IPS DF 4.7 (cell line): ENCODE measurements around the gene FOXJ1.

Experiments
- DNase-seq: peaks from one replicate; pipeline ENCODE4 v3.0.0-alpha.2; 2013; ENCODE audit warnings: low spot score; ENCODE audit errors: extremely low read depth

FOXJ1 gene

DNA sequence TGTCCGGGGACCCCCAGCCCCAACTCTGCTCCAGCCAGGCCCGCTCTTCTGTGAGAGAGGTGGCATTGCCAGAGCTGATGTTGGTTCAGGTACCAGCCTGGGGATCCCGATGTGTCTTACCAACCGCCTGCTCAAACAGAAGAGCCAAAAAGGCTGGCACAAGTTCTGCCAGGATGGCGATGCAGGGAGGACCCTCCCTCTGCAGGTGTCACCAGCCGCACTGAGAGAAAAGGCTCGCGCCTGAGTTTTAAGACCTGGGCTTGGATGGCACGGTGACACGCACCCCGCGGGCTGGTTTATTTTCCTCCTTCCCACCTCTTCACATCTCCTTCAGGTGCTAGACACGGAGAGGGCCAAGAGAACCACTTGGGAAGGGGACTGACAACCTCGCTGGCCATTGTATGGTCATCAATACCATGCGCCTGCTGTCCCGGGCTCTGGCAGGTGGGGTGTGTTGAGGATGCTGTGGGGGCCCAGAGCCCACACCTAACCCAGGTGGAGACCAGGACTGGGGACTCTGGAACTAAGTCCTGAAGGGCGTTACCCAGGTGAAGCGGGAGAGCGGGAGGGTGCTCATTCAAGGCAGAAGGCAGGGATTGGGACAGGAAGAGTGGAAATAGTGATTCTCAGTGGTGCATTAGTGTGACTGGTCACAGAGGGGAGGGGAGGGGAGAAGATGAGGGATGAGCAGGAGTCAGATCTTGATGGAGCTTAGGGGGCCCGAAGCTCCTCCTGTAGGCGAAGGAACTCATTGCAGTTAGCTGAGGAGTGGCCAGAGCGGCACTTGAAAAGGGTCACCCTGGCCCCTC, 16.3 kb downstream of the FOXJ1 start:
- DNase-seq, result no peak

DNA sequence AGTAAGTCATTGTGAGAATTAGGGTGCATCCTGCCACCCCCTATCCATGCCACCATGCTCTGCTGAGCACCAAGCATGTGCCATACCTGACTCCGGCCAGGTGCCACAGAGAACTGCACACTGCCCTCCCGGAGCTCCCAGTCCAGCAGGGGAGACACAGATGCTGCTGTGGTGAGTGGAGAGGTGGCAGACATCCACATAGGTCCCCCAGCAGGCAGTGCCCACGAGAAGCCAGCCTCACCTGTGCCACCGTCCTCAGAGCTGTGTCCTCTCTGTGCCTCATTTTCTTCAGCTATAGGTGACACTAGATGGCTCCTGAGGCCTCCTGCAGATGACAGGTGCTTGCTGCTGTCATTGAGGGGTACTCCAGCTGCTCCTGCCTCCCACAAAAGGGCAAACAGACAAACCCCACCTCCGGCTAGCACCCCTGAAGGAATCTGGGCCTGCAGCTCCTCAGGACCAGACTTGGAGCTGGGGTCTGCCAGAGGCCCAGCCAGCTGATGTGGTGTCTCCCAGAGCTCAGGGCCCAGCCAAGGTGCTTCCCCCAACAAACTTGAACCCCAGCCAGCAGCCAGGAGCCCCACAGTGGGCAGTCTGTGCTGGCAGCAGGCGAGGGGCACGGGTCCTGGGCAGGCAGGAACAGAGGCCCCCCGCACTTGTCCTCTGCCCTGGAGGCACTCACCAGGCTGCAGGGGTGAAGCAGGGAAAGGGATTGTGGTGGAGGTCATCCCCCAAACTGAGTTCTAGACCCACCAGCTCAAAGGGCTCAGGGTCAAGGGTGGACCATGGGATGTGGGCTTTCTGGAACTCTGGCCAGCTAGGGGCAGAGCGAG, 17.1 kb downstream of the FOXJ1 start:
- no peak for DNase-seq

GRCh38 chr17:76123191-76123499, 17.9 kb downstream of the FOXJ1 start:
- no peak for DNase-seq

- DNase-seq, result no peak
Observed at GRCh38 chr17:76122431-76123190, 18.4 kb downstream of the FOXJ1 start.

DNA sequence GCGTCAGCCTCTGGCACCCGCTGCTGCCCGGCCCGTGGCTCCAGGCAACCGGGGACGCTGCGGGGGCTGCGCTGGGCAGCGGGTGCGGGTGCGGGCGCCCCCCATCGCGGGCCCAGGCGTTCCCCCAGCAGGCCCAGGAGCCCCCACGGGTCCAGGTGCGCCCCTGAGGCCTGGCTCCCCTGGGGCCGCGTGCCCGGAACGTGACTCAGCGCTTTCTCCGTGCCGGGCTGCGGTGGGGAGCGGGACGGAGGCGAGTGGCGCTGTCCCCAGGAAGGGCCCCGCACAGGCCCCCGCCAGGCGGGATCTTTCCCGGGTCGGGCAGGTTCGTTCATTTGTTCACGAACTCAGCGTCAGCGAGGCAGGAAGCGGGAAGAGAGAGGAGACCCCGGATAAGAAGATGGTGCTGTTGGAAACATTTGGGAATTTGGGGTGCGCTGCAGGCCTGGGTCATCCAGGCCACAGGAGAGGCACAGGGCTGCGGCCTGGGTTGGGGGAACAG, 19.1 kb downstream of the FOXJ1 start:
- no peak for DNase-seq

- DNase-seq, result no peak
Observed at GRCh38 chr17:76120658-76121008, 20.4 kb downstream of the FOXJ1 start.

DNA sequence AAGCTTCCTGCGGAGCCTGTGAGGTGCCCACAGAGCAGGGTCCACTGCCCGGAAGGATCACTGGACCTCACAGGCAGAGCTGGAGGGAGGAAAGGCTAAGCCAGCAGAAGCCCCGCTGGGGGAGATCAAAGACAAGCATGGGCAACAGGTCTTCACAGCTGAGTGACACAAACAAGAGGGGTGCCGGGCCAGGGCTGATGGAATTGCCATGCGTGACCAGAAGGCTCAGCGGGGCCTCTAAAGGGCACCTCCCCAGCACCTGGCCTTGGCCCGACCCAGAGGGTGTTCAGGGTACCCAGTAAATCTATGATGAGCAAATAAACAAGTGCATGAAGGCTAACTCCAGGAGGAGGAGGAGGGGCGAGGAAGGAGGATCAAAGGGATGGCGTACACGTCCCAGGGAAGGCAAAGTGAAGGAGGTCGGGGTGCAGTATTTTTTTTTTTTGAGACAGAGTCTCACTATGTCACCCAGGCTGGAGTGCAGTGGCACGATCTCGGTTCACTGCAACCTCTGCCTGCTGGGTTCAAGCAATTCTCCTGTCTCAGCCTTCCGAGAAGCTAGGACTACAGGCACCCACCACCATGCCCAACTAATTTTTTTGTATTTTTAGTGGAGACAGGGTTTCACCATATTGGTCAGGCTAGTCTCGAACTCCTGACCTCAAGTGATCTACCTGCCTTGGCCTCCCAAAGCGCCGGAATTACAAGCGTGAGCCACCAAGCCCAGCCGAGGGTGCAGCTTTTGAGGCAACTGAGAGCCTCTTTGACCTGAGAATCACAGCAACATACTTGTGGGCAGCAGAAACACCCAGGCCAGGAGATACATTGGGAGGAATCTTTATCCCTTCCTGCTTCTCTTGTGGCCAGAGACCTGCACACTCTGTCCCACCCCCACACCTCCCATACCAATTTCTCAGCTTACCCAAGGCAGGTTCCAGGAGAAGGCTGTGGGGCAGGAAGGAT, 21.4 kb downstream of the FOXJ1 start:
- DNase-seq, result no peak

DNA sequence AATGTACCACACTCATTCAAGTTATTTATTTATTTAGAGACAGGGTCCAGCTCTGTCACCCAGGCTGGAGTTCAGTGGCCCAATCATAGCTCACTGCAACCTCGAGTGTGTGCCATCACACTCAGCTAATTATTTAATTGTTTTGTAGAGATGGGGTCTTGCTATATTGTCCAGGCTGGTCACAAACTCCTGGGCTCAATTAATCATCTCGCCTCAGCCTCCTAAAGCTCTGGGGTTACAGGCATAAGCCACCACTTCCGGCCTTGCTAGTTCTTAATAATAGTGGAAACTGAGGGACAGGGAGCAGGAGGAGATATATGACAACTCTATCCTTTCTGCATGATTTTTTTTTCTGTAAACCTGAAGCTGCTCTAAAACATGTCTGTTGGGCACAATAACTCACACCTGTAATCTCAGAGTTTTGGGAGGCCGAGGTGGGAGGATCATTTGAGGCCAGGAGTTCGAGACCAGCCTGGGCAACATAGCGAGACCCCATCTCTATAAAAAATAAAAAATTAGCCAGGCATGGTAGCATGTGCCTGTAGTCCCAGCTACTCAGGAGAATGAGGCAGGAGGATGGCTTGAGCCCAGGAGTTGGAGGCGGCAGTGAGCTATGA, 25.8 kb downstream of the FOXJ1 start:
- DNase-seq, result no peak

DNA sequence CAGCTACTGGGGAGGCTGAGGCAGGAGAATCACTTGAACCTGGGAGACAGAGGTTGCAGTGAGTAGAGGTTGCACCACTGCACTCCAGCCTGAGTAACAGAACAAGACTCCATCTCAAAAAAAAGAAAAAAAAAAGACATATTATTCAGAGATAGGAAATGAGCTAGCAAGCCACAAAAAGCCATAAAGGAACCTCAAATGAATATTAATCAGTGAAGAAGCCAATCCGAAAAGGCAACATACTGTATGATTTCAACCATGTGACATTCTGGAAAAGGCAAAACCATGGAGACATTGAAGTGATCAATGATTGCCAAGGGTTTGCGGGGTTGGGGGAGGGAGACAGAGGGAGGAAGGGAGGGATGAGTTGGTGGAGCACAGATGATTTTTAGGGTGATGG, 29.1 kb downstream of the FOXJ1 start:
- no peak for DNase-seq

DNA sequence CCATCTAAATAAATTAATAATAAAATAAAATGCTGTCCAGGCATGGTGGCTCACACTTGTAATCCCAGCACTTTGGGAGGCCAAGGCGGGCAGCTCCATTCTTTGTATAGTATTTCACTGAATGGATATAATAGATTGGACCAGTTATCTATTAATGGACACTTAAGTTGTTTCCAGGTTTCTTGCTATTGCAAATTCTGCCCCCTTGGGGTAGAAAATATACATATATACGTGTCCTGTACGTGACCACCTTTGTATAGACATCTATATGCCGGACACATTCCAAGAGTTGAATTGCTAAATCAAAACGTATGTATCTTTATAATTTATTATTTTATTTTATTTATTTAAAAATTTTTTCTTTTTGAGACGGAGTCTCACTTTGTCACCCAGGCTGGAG, 33.5 kb downstream of the FOXJ1 start:
- no peak for DNase-seq

DNA sequence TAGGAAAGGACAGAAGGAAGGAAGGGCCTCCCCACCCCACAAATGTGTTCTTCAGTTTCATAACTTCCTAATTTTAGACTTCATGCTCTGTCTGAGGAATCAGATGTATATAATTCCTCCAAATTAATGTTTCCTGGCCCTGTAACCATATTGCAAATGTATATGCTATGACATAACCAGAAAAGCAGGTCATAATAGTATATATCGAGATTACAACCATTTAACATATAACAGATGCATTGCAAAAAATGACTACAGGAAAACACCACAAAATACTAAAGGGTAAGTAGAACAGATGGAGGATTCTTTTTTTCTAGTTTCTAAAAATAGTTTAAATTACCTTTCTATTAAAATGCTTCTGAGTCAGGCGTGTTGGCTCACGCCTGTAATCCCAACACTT, 34.3 kb downstream of the FOXJ1 start:
- no peak for DNase-seq

DNA sequence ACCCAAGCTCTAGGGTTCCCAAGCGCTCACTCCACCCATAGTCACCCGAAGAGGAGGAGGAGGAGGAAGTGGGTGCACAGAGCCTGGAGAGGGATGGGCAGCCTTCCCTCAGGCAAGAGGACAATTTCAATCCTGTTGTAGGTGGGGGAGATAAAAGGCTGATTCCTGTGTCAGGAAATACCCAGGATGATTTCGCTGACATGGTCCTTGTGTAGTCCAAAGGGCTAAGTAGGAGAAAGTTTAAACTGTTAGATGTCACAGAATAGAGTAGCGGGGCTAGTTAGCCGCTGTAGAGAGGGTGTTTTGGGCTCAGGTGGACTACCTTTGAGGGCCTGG, 36.2 kb downstream of the FOXJ1 start:
- no peak for DNase-seq

- no peak for DNase-seq
Observed at GRCh38 chr17:76104140-76104895, 36.7 kb downstream of the FOXJ1 start.

DNA sequence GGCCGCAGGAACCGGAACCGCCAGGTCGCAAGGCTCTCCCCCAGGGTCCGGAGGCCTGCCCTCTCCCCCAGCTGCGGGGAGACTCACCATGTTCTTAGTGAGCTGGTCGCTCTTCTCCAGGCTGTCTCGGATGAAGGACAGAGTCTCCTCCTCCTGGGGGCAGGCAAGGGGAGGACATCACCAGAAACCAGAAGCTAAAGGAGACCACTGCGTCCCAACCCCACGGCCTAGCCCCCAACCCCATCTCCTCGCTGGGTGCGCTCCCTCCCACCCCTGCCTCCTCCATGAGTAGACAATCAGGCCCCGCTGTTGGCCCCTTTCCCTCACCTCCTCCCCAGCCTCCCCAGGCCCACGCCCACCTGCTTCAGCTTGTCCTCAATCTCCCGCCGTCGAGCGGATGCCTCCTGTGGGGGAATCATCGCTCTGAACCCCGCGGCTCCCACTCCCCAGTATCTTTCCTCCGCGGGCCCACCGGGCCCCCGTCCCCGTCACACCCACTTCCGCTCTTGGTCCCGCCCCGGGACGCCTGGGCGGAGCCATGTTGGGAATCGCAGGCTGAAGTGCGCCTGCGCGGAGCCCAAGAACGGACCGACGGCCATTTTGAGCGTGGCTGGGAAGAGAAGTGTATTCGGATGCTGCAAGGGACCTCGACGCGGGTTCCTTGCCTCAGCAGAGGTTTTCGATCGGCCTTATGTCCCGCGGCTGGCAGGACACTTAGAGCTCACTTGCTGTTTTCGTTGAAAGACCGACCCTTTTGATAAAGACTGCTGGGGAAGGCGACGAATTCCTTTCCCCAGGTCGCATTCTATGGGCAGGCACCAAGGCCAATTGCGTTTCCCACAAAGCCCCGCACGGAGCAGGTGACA, 37.5 kb downstream of the FOXJ1 start, which contains the start of gene EXOC7:
EXOC7 (minus strand) TSS at position 514 of the 866 bp plus-strand sequence; CDS start at position 419, 95 bp downstream.
- DNase-seq, result no peak

GRCh38 chr17:76102944-76103273, 38.1 kb downstream of the FOXJ1 start:
- DNase-seq, result no peak

DNA sequence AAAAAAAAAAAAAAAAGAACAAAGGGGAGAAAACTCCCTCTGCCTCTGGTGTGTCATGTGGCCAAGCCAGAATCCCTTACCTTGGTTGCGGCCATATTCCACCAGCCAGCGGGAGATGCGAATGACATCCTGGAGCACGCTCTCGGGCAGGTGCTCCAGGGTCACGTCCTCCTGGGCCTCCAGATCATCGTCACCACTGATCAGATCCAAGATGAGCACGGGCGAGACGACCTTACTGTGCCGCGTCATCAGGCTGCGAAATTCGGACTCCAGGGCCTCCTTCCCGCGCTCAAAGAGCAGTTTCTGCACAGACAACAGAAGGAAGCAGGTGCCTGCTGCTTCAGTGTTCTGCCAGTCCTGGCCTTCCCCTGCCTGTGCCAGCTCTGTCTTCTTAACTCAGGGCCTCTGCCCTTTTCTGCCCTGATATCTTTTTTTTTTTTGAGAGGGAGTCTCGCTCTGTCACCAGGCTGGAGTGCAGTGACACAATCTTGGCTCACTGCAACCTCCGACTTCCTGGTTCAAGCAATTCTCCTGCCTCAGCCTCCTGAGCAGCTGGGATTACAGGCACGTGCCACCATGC, 43.2 kb downstream of the FOXJ1 start:
- DNase-seq, result no peak

DNA sequence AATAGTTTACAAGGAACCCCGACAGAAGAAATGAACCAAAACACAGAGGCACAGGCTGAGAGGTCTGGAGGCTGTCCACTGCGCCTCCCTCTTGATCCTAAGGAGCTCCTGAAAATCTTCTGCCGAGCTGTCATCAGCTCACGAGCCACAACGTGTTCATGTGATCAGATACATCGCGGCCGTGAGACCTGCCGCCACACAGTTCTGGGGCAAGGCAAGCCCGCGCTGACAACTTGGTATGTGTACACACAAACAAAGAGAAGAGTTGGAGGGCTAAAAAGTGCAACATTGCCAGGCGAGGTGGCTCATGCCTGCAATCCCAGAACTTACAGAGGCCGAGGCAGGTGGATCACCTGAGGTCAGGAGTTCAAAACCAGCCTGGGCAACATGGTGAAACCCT, 45.1 kb downstream of the FOXJ1 start:
- no peak for DNase-seq

DNA sequence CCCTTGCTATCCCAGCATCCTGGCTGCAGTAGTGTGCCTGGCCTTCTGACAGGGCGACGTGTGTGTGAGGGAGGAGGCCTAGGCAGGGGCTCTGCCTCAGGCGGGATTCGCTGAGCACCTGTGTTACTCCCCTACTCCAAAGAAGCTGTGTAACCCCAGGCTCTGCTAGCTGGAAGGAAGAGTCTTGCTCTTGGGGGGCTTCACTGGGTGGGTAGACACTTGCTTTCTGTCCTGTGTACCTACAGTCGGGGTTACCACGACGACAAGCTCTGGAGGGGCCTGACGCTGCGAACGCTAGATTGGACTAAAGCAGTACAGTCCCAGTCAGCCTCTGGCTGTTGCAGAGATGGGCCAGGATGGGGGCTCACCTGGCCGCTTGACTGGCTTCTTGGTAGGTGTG, 47.0 kb downstream of the FOXJ1 start:
- no peak for DNase-seq
